Endothelial cell of umbilical vein (primary cell): ENCODE measurements around the gene FAM167B. TPM values are rescaled to one million over a fixed set of nuclear protein-coding genes. Genes with fewer than 3 reads are reported as not detected.

ENCODE experiments used
- BruUV-seq: library from RNA; stranded (reverse); fragments of 400-500 nt; replicated peaks from 2 replicates; lab custom pipeline; 2021; lab: Mats Ljungman, UMichigan
- CTCF ChIA-PET: fragments of 300-600, 350-600 bp; sonication (Branson Sonifier 250); formaldehyde crosslinking; loops from one replicate; lab custom pipeline; 2021; ENCODE audit warnings: antibody characterized with exemption, inconsistent platforms; lab: Charles Lee
- POLR2A ChIA-PET: fragments of 300-600, 350-600 bp; sonication (Branson Sonifier 250); formaldehyde crosslinking; loops from one replicate; lab custom pipeline; 2021; ENCODE audit warnings: antibody characterized with exemption, inconsistent platforms; lab: Charles Lee
- DNase-seq: peaks from one replicate; pipeline ENCODE4 v3.0.0-alpha.2; 2011; ENCODE audit warnings: low read depth, low spot score
- FAIRE-seq: peaks from 2 replicates; lab custom pipeline; 2011; peaks lifted over from hg19 to GRCh38; lab: Jason Lieb, UNC
- H2AFZ ChIP-seq: 2 replicates; pipeline ENCODE4 v1.6.0; 2012; ENCODE audit warnings: low read depth, low read length, control low read depth, inconsistent platforms
- H3K27ac ChIP-seq: 2 replicates; pipeline ENCODE4 v1.5.1; 2011; ENCODE audit warnings: low read depth, mild to moderate bottlenecking, control low read depth, low read length, moderate library complexity; ENCODE audit not compliant: insufficient read depth
- H3K27me3 ChIP-seq, 2 experiments: 2 replicates each; pipeline versions ENCODE4 v1.6.0 to v1.6.1; 2011; ENCODE audit warnings: low read length in 2 of 2, mixed read lengths in 1 of 2; ENCODE audit not compliant: control insufficient read depth in 2 of 2, insufficient read depth in 2 of 2
- H3K36me3 ChIP-seq, 2 experiments: 2 replicates in 1 of 2; 3 replicates in 1 of 2; pipeline ENCODE4 v1.5.1; 2011; ENCODE audit warnings: low read length in 2 of 2, mild to moderate bottlenecking in 1 of 2, moderate library complexity in 1 of 2; ENCODE audit not compliant: control insufficient read depth in 2 of 2, insufficient read depth in 2 of 2; ENCODE audit errors: extremely low read depth in 1 of 2
- H3K4me1 ChIP-seq: 3 replicates; pipeline ENCODE4 v1.5.1; 2011; ENCODE audit warnings: mild to moderate bottlenecking, low read length; ENCODE audit not compliant: control insufficient read depth, insufficient read depth; ENCODE audit errors: extremely low read depth
- H3K4me2 ChIP-seq: 2 replicates; pipeline ENCODE4 v1.6.1; 2011; ENCODE audit warnings: low read length, control low read depth, mixed read lengths; ENCODE audit not compliant: insufficient read depth
- H3K4me3 ChIP-seq, 3 experiments: fragments of 200-600 bp in 1 of 3; sonication (generic), shearing (Covaris generic) in 1 of 3; replicated peaks in 1 of 3; 2 replicates each; pipeline ENCODE4 v1.5.1; 2011 to 2016; ENCODE audit warnings: control low read depth in 3 of 3, low read length in 3 of 3, mild to moderate bottlenecking in 2 of 3, inconsistent platforms in 1 of 3, low read depth in 1 of 3, moderate library complexity in 1 of 3; ENCODE audit not compliant: insufficient read depth in 1 of 3
- H3K79me2 ChIP-seq: 2 replicates; pipeline ENCODE4 v1.6.0; 2012; ENCODE audit warnings: low read length, inconsistent platforms; ENCODE audit not compliant: control insufficient read depth, insufficient read depth
- H3K9ac ChIP-seq: replicated peaks from 2 replicates; pipeline ENCODE3; 2011; ENCODE audit warnings: low read length, control low read depth; ENCODE audit not compliant: insufficient read depth; ENCODE audit errors: extremely low read depth
- H3K9me1 ChIP-seq: replicated peaks from 3 replicates; pipeline ENCODE4 v1.6.0; 2011; ENCODE audit warnings: mild to moderate bottlenecking, low read length; ENCODE audit not compliant: control insufficient read depth, insufficient read depth; ENCODE audit errors: extremely low read depth
- H3K9me3 ChIP-seq: replicated peaks from 2 replicates; pipeline ENCODE4 v1.5.1; 2012; ENCODE audit warnings: low read length, inconsistent platforms; ENCODE audit not compliant: control insufficient read depth, insufficient read depth
- H4K20me1 ChIP-seq: replicated peaks from 2 replicates; pipeline ENCODE3; 2011; ENCODE audit warnings: mild to moderate bottlenecking, low read length; ENCODE audit not compliant: control insufficient read depth, insufficient read depth; ENCODE audit errors: extremely low read depth
- CTCF ChIP-seq, 2 donors: IDR thresholded peaks; 1 replicate in 1 of 2; 2 replicates in 1 of 2; pipeline ENCODE4 v1.5.1; 2011; ENCODE audit warnings: low read length in 2 of 2, mild to moderate bottlenecking in 2 of 2, moderate library complexity in 2 of 2, control low read depth in 1 of 2, inconsistent platforms in 1 of 2, low read depth in 1 of 2; ENCODE audit not compliant: insufficient read depth in 1 of 2; ENCODE audit errors: extremely low read depth in 1 of 2
- EZH2 ChIP-seq: IDR thresholded peaks from 2 replicates; pipeline ENCODE4 v1.6.1; 2012; ENCODE audit warnings: borderline replicate concordance, low read depth, mild to moderate bottlenecking, moderate library complexity, low read length, inconsistent platforms; ENCODE audit not compliant: severe bottlenecking
- FOS ChIP-seq: IDR thresholded peaks from 2 replicates; pipeline ENCODE4 v1.6.1; 2011; ENCODE audit warnings: mild to moderate bottlenecking, low read length, moderate library complexity, borderline replicate concordance; ENCODE audit not compliant: insufficient read depth
- MAX ChIP-seq: IDR thresholded peaks from 2 replicates; pipeline ENCODE4 v1.6.1; 2011; ENCODE audit not compliant: insufficient read depth, insufficient read length
- MYC ChIP-seq: IDR thresholded peaks from one replicate; pipeline ENCODE4 v1.6.1; 2011; ENCODE audit warnings: mild to moderate bottlenecking, low read depth, low read length
- POLR2A ChIP-seq: IDR thresholded peaks from 2 replicates; pipeline ENCODE4 v1.6.1; 2012; ENCODE audit warnings: low read depth, mild to moderate bottlenecking, control low read depth, low read length
- POLR2AphosphoS5 ChIP-seq: IDR thresholded peaks from 2 replicates; pipeline ENCODE4 v1.6.1; 2012; ENCODE audit warnings: low read depth, mild to moderate bottlenecking, control low read depth, low read length, moderate library complexity; ENCODE audit not compliant: insufficient read depth
- dilution Hi-C: fragments of 300-500 bp; cut with MboI; formaldehyde crosslinking; loops from one replicate; pipeline ENCODE4 v1.15.0; 2019; ENCODE audit warnings: low sequenced_read_pairs; ENCODE audit not compliant: extremely low pct_ligation_motif_present
- intact Hi-C: fragments of 100-400 bp; cut with micrococcal nuclease; formaldehyde crosslinking; loops from one replicate; pipeline ENCODE4 v1.10.0; 2022
- polyA plus RNA-seq, 4 experiments: library from polyadenylated mRNA; depleted of rRNA in 3 of 4; stranded (reverse) in 3 of 4; unstranded in 1 of 4; fragments of >200 nt; gene quantifications; 2 replicates each; pipeline versions ENCODE4 v1.2.1 to v1.2.3, GENCODE V29; 2011 to 2012; ENCODE audit warnings: missing spikeins in 1 of 4
- total RNA-seq: library from RNA; stranded (reverse); gene quantifications from 2 replicates; pipeline ENCODE4 v1.2.3, GENCODE V29; 2021

FAM167B gene
- total and polyA plus RNA-seq, 2 donors (not counting 3 experiments of a cell fraction or from before 2014, with no cell fraction given) = 2.1 to 5.6 TPM

GRCh38 chr1:32232558-32233304, 14.3 kb upstream of the FAM167B start:
- H3K27ac ChIP-seq = no peak overlapping the region
- H3K4me2 ChIP-seq = no peak overlapping the region
- H3K79me2 ChIP-seq = no peaks in the 10 kb centered on the region
- no peaks in the 10 kb centered on the region for H3K27me3 ChIP-seq
- dilution Hi-C loops (no loop called here), intact Hi-C loops (no loop called here)
- peaks cover 8% of the 10 kb centered on the region for H3K4me1 ChIP-seq
- DNase-seq (no peak), FAIRE-seq (no peak)
- ChIA-PET CTCF (interaction anchor here (1.9 to 2.7 kb wide), 2 partner anchors 8 to 17 kb away, joined by 6 to 13 read pairs; no protein-coding TSS in a partner anchor), POLR2A (interaction anchor here (0.6 kb wide), 1 partner anchor 119 kb away, joined by 5 read pairs; no protein-coding TSS in a partner anchor)
- no peak overlapping the region for H2AFZ ChIP-seq
- no peaks in the 10 kb centered on the region for H4K20me1 ChIP-seq
- H3K9ac ChIP-seq = no peak overlapping the region
- no peaks in the 10 kb centered on the region for H3K9me1 ChIP-seq
- no TSS peak for BruUV-seq
- peak; percentile 8 for TF ChIP-seq POLR2AphosphoS5
- no peak for TF ChIP-seq MAX
- peaks cover 7 to 29% of the 10 kb centered on the region in 2 experiments for H3K36me3 ChIP-seq
- H3K9me3 ChIP-seq = no peaks in the 10 kb centered on the region
- H3K4me3 ChIP-seq = no peak overlapping the region

GRCh38 chr1:32234792-32235191, 12.2 kb upstream of the FAM167B start:
- FAIRE-seq (no peak), DNase-seq (no peak)
- CTCF ChIA-PET = interaction anchor here (1.0 to 8.4 kb wide), 2 partner anchors 14 to 19 kb away, joined by 3 to 73 read pairs; partner anchors contain the start of genes FAM167B and LCK
- Histone ChIP-seq H3K27me3 (no peaks in the 10 kb centered on the region), H3K4me3 (no peak overlapping the region), H3K36me3 (peaks cover 0 to 16% of the 10 kb centered on the region in 2 experiments), H3K4me2 (no peak overlapping the region), H3K4me1 (peaks cover 8% of the 10 kb centered on the region), H3K9me3 (no peaks in the 10 kb centered on the region), H3K9me1 (no peaks in the 10 kb centered on the region), H3K79me2 (no peaks in the 10 kb centered on the region), H2AFZ (no peak overlapping the region), H4K20me1 (no peaks in the 10 kb centered on the region), H3K27ac (no peak overlapping the region), H3K9ac (no peak overlapping the region)
- TF ChIP-seq MAX = no peak
- no peak for TF ChIP-seq CTCF (IDR thresholded peaks at IDR 0.05; ENCODE audit: extremely low read depth in 1 of 2, insufficient read depth in 1 of 2, low read depth in 1 of 2, low read length in 2 of 2)
- TF ChIP-seq POLR2AphosphoS5 = no peak
- TF ChIP-seq EZH2 = no peak
- no peak for TF ChIP-seq MYC
- TF ChIP-seq POLR2A = no peak
- no peak for TF ChIP-seq FOS
- dilution Hi-C loops = no loop called here
- BruUV-seq = no TSS peak
- intact Hi-C loops = no loop called here
- POLR2A ChIA-PET = no interaction called here
